GM19455 (cell line): Measurements from ENCODE around the gene PPP4R2.
A peak's percentile ranks its signal among the peaks of the same experiment; 100 is the strongest.

Experiments
- ATAC-seq: cut with Tn5 transposase; IDR thresholded peaks from one replicate; pipeline ENCODE4 v1.9.1; 2021; ENCODE audit not compliant: unreplicated experiment

The PPP4R2 gene

GRCh38 chr3:73068419-73068818 lies 71.8 kb downstream of the PPP4R2 start:
- no peak for ATAC-seq

- ATAC-seq = no peak
Observed at GRCh38 chr3:73069187-73069586, 72.6 kb downstream of the PPP4R2 start.

GRCh38 chr3:73069775-73070444 lies 73.3 kb downstream of the PPP4R2 start:
- no peak for ATAC-seq

- no peak for ATAC-seq
Observed at GRCh38 chr3:73070675-73071575, 74.3 kb downstream of the PPP4R2 start.

- ATAC-seq = no peak
Observed at GRCh38 chr3:73071952-73072351, 75.3 kb downstream of the PPP4R2 start.

- ATAC-seq = no peak
Observed at GRCh38 chr3:73072634-73073033, 76.0 kb downstream of the PPP4R2 start.

- ATAC-seq = no peak
Observed at GRCh38 chr3:73073091-73073707, 76.6 kb downstream of the PPP4R2 start.

- no peak for ATAC-seq
Observed at GRCh38 chr3:73074781-73075180, 78.2 kb downstream of the PPP4R2 start.

GRCh38 chr3:73080216-73080966 lies 83.8 kb downstream of the PPP4R2 start:
- no peak for ATAC-seq

- ATAC-seq = no peak
Observed at GRCh38 chr3:73081140-73081539, 84.5 kb downstream of the PPP4R2 start.

- no peak for ATAC-seq
Observed at GRCh38 chr3:73084170-73084569, 87.6 kb downstream of the PPP4R2 start.

GRCh38 chr3:73086071-73086494 lies 89.5 kb downstream of the PPP4R2 start:
- ATAC-seq = no peak

- no peak for ATAC-seq
Observed at GRCh38 chr3:73094129-73094528, 97.5 kb downstream of the PPP4R2 start.

GRCh38 chr3:73094951-73095350 lies 98.3 kb downstream of the PPP4R2 start:
- ATAC-seq = no peak

- ATAC-seq = no peak
Observed at GRCh38 chr3:73096169-73096568, 99.6 kb downstream of the PPP4R2 start.

GRCh38 chr3:73098026-73098425 lies 101.4 kb downstream of the PPP4R2 start:
- ATAC-seq = no peak

GRCh38 chr3:73098873-73099272 lies 102.3 kb downstream of the PPP4R2 start:
- no peak for ATAC-seq

- peak; percentile 89 for ATAC-seq
Observed at GRCh38 chr3:73100741-73101559, 104.3 kb downstream of the PPP4R2 start.

- ATAC-seq = no peak
Observed at GRCh38 chr3:73101881-73102280, 105.3 kb downstream of the PPP4R2 start.

GRCh38 chr3:73107215-73107614 lies 110.6 kb downstream of the PPP4R2 start:
- ATAC-seq = no peak
